Activated CD4-positive, alpha-beta T cell treated with anti-CD3 and anti-CD28 coated beads for 48 hours (primary cell): Measurements from ENCODE around the gene UNC13B.

ENCODE experiments used
- DNase-seq: peaks from one replicate; pipeline ENCODE4 v3.0.0-alpha.2; 2020

Gene UNC13B

GRCh38 chr9:35280399-35280798 is 118.6 kb downstream of the UNC13B start:
- DNase-seq: no peak

DNA sequence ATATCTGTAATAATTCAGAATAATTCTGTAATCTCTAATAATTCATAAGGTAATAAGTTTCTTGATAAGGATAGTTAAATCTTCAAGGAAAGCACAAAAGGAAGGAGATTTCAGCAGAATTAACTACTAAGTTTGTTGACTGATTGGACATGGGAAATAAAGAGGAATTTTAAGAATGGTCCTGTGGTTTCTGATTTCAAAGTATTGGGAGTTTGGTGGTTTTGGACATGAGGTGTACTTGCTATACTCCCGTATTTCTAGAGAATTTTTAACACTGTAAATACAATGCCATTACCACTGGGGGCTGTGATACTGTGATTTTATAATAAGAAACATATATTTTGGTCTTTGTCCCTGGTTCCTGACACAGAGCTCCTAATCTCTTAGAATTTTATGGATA is 123.9 kb downstream of the UNC13B start:
- DNase-seq: no peak

DNA sequence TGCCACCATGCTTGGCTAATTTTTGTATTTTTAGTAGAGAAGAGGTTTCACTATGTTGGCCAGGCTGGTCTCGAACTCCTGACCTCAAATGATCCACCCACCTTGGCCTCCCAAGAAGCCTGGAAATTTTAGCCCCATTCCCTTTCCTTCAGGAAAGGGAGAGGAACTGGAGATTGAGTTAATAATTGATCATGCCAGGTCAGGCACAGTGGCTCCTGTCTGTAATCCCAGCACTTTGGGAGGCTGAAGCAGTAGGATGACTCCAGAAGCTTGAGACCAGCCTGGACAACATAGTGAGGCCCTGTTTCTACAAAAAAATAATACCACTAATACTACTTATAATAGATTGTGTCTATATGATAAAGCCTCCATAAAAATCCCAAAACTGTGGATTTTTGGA is 124.6 kb downstream of the UNC13B start:
- no peak for DNase-seq

DNA sequence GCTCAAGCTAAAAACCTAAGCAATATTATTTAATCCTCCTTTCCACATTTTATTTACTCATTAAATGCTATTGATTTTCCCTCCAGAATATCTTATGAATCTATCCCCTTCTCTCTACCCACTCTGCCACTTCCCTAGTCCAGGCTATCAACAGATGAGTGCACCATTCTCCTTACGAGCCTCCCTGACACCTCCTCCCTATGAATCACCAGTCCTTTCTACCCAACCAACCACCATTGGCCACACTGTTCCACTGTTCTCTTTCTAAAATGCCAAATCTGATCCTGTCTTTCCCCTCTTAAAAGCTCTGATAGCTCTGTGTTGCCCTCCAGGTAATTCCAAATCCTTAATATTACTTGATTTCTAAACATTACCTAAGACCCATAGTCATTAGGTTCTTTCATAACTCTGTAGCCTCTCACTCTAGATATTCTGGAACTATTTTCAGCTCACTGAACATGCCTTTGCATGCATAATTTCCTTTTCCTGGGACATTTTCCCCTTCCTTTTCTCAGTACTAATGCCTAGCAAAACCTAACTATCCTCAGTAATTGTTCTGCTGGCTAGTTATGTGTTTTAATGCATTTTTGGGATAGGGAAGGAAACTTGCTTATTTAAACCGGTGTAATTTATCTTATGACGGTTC is 126.3 kb downstream of the UNC13B start:
- DNase-seq: no peak

- DNase-seq: no peak
Measured at GRCh38 chr9:35288778-35289177, 127.0 kb downstream of the UNC13B start.

GRCh38 chr9:35293376-35293964 is 131.7 kb downstream of the UNC13B start:
- no peak for DNase-seq

DNA sequence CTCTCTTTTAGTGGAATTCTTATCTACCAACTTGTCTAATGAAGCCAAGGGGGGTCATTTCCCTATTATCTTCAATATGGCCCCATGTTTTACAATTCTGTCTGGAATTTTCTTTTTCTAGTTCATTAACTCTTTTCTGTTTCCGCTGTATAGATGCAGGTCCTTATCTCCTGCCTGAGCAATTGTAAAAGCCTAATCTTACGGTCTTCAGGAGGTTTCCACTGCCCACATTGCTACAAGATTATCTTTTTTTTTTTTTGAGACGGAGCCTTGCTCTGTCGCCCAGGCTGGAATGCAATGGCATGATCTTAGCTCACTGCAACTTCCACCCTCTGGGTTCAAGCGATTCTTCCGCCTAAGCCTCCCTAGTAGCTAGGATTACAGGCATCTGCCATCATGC is 132.3 kb downstream of the UNC13B start:
- no peak for DNase-seq

GRCh38 chr9:35294556-35294955 is 132.7 kb downstream of the UNC13B start:
- DNase-seq: no peak

GRCh38 chr9:35295369-35296036 is 133.7 kb downstream of the UNC13B start:
- no peak for DNase-seq

- no peak for DNase-seq
Measured at GRCh38 chr9:35303567-35303966, 141.8 kb downstream of the UNC13B start.

DNA sequence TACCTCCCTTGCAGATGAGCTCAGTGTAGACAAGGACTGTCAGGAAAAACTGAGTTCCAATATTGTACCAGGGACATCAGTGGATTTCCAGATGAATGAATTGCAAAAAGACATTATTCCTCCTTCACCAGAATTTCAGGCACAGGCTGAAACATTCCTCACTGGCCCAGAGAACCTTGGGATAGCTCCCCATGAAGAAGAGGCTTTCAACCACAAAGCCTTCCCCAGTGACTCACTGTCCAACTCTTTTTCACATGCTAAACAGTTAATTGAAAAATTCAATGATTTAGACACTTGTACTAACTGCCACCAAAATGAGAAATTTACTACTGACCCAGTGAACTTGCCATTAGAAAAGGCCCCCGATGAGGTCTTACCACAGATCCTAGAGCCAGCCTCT is 144.5 kb downstream of the UNC13B start:
- no peak for DNase-seq

GRCh38 chr9:35308316-35308715 is 146.5 kb downstream of the UNC13B start:
- DNase-seq: no peak

DNA sequence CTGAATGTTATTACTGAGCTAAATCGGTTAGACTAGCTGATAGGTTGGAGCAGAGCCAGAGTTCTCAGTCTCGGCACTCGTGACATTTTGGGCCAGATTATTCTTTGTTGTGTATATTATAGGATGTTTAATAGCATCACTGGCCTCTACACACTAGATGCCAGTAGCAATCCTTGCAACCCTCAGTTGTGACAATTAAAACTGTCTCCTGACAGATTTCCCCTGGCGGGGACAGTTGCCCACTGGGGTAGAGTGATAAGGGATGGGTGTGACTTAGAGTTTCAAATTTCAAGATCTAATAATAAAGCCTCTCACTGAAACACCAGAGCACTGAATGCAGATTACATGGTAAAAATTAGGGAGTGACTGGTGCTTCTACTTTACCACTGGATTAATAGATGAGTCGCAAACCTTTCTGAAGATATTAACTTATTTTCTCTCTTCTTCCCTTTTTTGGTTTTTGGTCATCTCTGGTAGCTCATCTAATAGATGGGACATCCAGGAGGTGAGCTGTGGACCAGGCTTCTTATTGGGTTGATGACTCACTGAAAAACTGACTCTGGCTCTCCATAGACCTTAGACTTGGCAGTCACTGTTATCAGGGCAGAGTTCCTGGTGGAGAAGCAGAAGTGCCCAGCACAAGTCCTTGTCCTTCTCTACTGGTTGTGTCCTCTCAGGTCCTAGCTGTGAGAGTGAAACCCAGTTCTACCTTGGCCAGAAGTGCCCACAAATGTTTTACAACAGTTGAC is 150.3 kb downstream of the UNC13B start:
- DNase-seq: no peak

DNA sequence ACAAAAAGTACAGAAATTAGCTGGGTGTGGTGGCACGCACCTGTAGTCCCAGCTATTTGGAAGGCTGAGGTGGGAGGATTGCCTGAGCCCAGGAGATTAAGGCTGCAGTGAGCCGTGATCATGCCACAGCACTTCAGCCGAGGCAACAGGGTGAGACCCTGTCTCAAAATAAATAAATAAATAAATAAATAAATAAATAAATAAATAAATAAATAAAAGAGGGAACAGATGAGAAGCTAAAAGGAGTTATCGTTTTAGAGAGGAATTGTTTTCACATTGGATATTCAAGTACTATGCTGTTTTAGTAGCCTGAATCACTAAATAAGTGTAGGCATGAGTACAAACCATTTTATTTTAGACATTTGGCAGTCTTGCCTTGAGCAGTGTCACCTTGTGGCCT is 151.7 kb downstream of the UNC13B start:
- DNase-seq: no peak

- DNase-seq: no peak
Measured at GRCh38 chr9:35313916-35314315, 152.1 kb downstream of the UNC13B start.

- no peak for DNase-seq
Measured at GRCh38 chr9:35318741-35319140, 156.9 kb downstream of the UNC13B start.

DNA sequence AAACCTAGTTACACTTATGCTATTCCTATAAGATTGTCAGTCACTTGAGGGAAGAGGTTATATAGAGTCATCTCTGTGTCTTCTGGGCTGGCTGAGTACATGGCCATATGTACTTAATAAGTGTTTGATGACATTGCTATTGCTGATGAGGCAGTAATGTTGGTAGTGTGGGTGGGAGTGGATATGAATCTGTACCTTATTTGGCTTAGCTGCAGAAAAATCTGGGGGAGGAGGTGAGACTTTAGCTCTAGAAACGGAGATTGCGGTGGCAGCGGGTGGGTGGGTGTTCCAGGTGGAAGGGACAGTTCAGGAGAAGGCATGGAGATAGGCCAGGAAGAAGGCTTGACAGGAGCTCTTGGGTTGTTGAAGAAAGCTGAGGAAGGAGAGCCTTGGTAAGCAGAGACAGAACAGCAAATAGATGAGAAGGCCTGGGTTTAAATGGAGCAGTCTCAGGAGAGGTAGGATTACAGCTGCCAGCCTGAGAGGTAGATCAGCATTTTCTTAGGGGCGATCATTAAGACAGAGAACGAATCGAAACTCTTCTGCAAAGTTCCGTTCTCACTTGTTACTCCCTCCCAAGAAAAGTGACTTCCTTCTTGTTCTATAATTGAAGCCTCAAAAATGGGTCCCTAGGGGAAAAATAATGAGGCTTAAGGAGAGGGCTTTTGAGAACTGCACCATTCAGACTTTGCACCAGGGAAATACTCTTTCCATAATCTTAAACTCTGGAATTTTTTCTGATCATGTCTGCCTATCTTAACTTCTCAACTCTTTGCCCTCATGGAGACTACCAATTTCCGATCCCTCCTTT is 160.5 kb downstream of the UNC13B start:
- no peak for DNase-seq

DNA sequence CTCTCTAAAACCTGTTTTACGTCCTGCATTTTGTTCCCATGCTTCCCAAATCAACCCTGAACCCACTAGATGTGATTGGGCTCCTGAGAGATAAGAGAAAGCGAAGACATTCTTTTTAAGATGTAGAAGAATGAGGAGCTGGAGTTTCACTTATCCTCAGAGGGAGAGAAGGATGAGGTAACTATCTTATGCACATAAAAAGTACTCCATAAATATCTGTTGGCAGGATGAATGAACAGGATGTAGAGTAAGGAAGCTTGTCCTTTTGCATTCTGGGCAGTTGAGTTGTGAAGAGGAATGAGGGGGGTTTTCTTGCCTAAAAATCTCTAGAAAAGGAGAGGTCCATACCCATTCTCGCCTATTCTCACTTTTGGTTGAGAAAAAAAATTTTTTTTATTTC is 163.2 kb downstream of the UNC13B start:
- no peak for DNase-seq

- DNase-seq: no peak
Measured at GRCh38 chr9:35333551-35333950, 171.7 kb downstream of the UNC13B start.

DNA sequence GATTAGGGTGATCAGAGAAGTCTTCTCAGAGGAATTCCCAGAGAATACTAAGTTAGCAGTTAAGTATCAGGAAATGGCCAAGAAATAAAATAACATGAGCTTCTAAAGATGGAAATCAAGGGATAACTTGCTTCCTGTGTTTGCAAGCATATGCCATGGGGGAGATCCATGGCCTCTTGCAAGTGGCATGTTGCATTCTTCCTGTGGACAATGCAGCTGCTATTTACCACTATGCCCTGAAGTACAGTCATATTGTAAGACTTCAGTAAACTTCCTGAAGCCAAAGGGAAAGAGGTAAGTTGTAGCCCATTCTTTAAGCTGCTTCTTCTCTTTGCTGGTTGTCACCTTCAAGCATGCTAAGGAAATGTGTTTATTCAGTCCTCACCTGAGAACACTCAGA is 173.4 kb downstream of the UNC13B start:
- no peak for DNase-seq

GRCh38 chr9:35338086-35338485 is 176.3 kb downstream of the UNC13B start:
- DNase-seq: no peak

DNA sequence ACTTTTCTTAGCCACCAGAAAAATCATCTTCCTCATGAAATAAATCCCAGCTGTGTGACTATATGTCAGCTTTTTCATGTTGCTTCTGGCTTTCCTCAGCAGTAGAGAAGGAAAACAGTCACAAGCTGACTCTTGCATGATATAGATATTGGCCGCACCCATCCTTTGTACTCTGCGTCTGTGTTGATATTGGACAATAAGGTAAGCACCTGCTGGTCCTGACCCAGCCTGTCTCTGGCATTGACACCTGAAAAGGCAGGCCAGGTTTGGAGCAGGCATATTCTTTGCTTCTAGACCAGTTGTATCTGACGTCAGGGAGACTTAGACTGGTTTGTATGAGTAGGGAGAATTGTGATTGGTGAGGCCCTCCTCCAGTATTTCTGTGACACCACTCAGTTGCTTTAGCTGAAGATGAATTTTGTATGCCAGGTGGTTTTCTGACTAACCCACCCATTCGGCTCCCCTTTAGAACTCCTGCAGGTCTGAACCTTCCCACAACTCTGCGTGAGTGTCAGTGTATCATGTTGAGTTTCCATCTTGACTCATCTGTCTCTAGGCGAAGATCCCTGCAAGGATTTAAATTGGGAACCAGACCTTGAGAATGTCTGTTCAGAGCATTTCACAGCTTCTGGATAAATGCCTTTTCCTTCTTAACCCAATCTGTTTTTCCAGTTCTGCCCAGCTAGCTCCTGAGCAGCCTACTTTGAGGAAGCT is 176.9 kb downstream of the UNC13B start:
- DNase-seq: no peak
